Measurements from ENCODE around the gene SH3GL3.

SH3GL3 gene

GRCh38 chr15:83631534-83631933 is 184.4 kb downstream of the SH3GL3 start:
- DNase-seq, result no peak

GRCh38 chr15:83643201-83643600 is 196.1 kb downstream of the SH3GL3 start:
- no peak for DNase-seq

GRCh38 chr15:83644439-83644838 is 197.3 kb downstream of the SH3GL3 start:
- no peak for DNase-seq

GRCh38 chr15:83650831-83651230 is 203.7 kb downstream of the SH3GL3 start:
- no peak for DNase-seq

- no peak for DNase-seq
Measured at GRCh38 chr15:83651541-83651940, 204.4 kb downstream of the SH3GL3 start.

- no peak for DNase-seq
Measured at GRCh38 chr15:83652626-83653204, 205.6 kb downstream of the SH3GL3 start.

- DNase-seq, result no peak
Measured at GRCh38 chr15:83653288-83653638, 206.1 kb downstream of the SH3GL3 start.

- no peak for DNase-seq
Measured at GRCh38 chr15:83653639-83654378, 206.7 kb downstream of the SH3GL3 start, which contains the start of gene ADAMTSL3. Gene ADAMTSL3 (plus strand): TSS chr15:83654123. CDS start chr15:83655762, 1,639 bp downstream.

- DNase-seq, result no peak
Measured at GRCh38 chr15:83654379-83655236, 207.5 kb downstream of the SH3GL3 start.

GRCh38 chr15:83655237-83655616 is 208.1 kb downstream of the SH3GL3 start:
- no peak for DNase-seq

GRCh38 chr15:83656192-83656591 is 209.1 kb downstream of the SH3GL3 start:
- no peak for DNase-seq

GRCh38 chr15:83656943-83657528 is 209.9 kb downstream of the SH3GL3 start:
- no peak for DNase-seq

GRCh38 chr15:83657549-83657948 is 210.4 kb downstream of the SH3GL3 start:
- no peak for DNase-seq

- DNase-seq, result no peak
Measured at GRCh38 chr15:83658430-83659416, 211.6 kb downstream of the SH3GL3 start.

GRCh38 chr15:83659417-83659812 is 212.3 kb downstream of the SH3GL3 start:
- DNase-seq, result no peak

GRCh38 chr15:83665480-83665879 is 218.3 kb downstream of the SH3GL3 start:
- DNase-seq, result no peak
